Stimulated activated CD8-positive, alpha-beta memory T cell treated with anti-CD3 and anti-CD28 coated beads, Interleukin-7, amount 100 ng/mL, for 4 hours (primary cell): ENCODE data around the gene ITGB1BP1.
"Not testable (repeated sequence)": the region's sequence is repeated elsewhere in the genome, so short reads cannot be mapped to it uniquely, and the experiment has no call there.

Experiments used
- DNase-seq, 2 donors: peaks; one replicate each; pipeline ENCODE4 v3.0.0-alpha.2; 2020; ENCODE audit warnings: low read depth in 2 of 2

Gene ITGB1BP1

GRCh38 chr2:9400268-9401058 lies 22.9 kb downstream of the ITGB1BP1 start:
- DNase-seq, result no peak

GRCh38 chr2:9398881-9399780 lies 24.2 kb downstream of the ITGB1BP1 start:
- DNase-seq, result no peak

- not testable (repeated sequence) for DNase-seq
Observed at GRCh38 chr2:9398251-9398650, 25.1 kb downstream of the ITGB1BP1 start.

- no peak for DNase-seq
Observed at GRCh38 chr2:9397201-9397600, 26.1 kb downstream of the ITGB1BP1 start.

GRCh38 chr2:9394816-9395215 lies 28.5 kb downstream of the ITGB1BP1 start:
- no peak for DNase-seq

- no peak for DNase-seq
Observed at GRCh38 chr2:9392898-9393765, 30.2 kb downstream of the ITGB1BP1 start.

- no peak for DNase-seq
Observed at GRCh38 chr2:9391961-9392720, 31.2 kb downstream of the ITGB1BP1 start.

GRCh38 chr2:9390991-9391390 lies 32.3 kb downstream of the ITGB1BP1 start:
- DNase-seq, result no peak

- no peak for DNase-seq
Observed at GRCh38 chr2:9390151-9390850, 33.0 kb downstream of the ITGB1BP1 start.

GRCh38 chr2:9388950-9389911 lies 34.1 kb downstream of the ITGB1BP1 start:
- DNase-seq, result no peak

GRCh38 chr2:9388199-9388681 lies 35.1 kb downstream of the ITGB1BP1 start:
- no peak for DNase-seq

- DNase-seq, result no peak
Observed at GRCh38 chr2:9385841-9386240, 37.5 kb downstream of the ITGB1BP1 start.

- DNase-seq, result no peak
Observed at GRCh38 chr2:9384521-9384920, 38.8 kb downstream of the ITGB1BP1 start.

GRCh38 chr2:9382604-9383235 lies 40.6 kb downstream of the ITGB1BP1 start:
- DNase-seq, result no peak

- DNase-seq, result no peak
Observed at GRCh38 chr2:9380702-9381628, 42.4 kb downstream of the ITGB1BP1 start.

GRCh38 chr2:9379391-9379755 lies 44.0 kb downstream of the ITGB1BP1 start:
- DNase-seq, result no peak
